Measurements from ENCODE around the gene YTHDF2. TPM values are rescaled to one million over a fixed set of nuclear protein-coding genes. Genes with fewer than 3 reads are reported as not detected.

YTHDF2 gene
- total RNA-seq, 4 donors from 2014 or later, result 39.3 to 53.3 (median 41.6) TPM

- H3K4me3 ChIP-seq, result no peak overlapping the region
- peaks cover 0 to 18% (median 0%) of the 10 kb centered on the region in 4 donors for H3K27me3 ChIP-seq
- TF ChIP-seq CTCF (IDR thresholded peaks at IDR 0.05) (no peak), POLR2A (IDR thresholded peaks at IDR 0.05; ENCODE audit: low read depth) (no peak), POLR2AphosphoS5 (IDR thresholded peaks at IDR 0.05) (no peak), EP300 (IDR thresholded peaks at IDR 0.05) (no peak)
- WGBS, result 77% methylated on average over 5 of the region's 5 CpGs
- H3K4me1 ChIP-seq, result no peaks in the 10 kb centered on the region
- intact Hi-C loops (cut with DNase I), result no loop called here
- H3K27ac ChIP-seq (replicated peaks in 1 of 4), result no peak overlapping the region
- no peaks in the 10 kb centered on the region for H3K36me3 ChIP-seq
- no peaks in the 10 kb centered on the region for H3K9me3 ChIP-seq
- DNase-seq (ENCODE audit: extremely low spot score), result no peak
Measured at GRCh38 chr1:28803051-28803450, 66.3 kb downstream of the YTHDF2 start.

- peaks cover 0 to 18% (median 0%) of the 10 kb centered on the region in 4 donors for H3K27me3 ChIP-seq
- intact Hi-C loops (cut with DNase I), result no loop called here
- H3K4me3 ChIP-seq, result no peak overlapping the region
- H3K9me3 ChIP-seq, result no peaks in the 10 kb centered on the region
- H3K4me1 ChIP-seq, result no peaks in the 10 kb centered on the region
- WGBS, result 87% methylated on average over 3 of the region's 3 CpGs
- no peak for DNase-seq (ENCODE audit: extremely low spot score)
- TF ChIP-seq POLR2AphosphoS5 (IDR thresholded peaks at IDR 0.05), result no peak
- TF ChIP-seq CTCF (IDR thresholded peaks at IDR 0.05), result no peak
- TF ChIP-seq POLR2A (IDR thresholded peaks at IDR 0.05; ENCODE audit: low read depth), result no peak
- no peak for TF ChIP-seq EP300 (IDR thresholded peaks at IDR 0.05)
- no peak overlapping the region for H3K27ac ChIP-seq (replicated peaks in 1 of 4)
- no peaks in the 10 kb centered on the region for H3K36me3 ChIP-seq
Measured at GRCh38 chr1:28803662-28804061, 66.9 kb downstream of the YTHDF2 start.

GRCh38 chr1:28804071-28804470, 67.3 kb downstream of the YTHDF2 start:
- H3K4me3 ChIP-seq, result no peak overlapping the region
- TF ChIP-seq EP300 (IDR thresholded peaks at IDR 0.05) (no peak), POLR2A (IDR thresholded peaks at IDR 0.05; ENCODE audit: low read depth) (no peak), POLR2AphosphoS5 (IDR thresholded peaks at IDR 0.05) (no peak)
- H3K4me1 ChIP-seq, result no peaks in the 10 kb centered on the region
- H3K9me3 ChIP-seq, result no peaks in the 10 kb centered on the region
- intact Hi-C loops (cut with DNase I), result no loop called here
- no peaks in the 10 kb centered on the region for H3K36me3 ChIP-seq
- H3K27me3 ChIP-seq, result peaks cover 0 to 18% (median 0%) of the 10 kb centered on the region in 4 donors
- no peak for DNase-seq (ENCODE audit: extremely low spot score)
- WGBS, result 67% methylated on average over 3 of the region's 3 CpGs
- no peak overlapping the region for H3K27ac ChIP-seq (replicated peaks in 1 of 4)

- H3K9me3 ChIP-seq, result no peaks in the 10 kb centered on the region
- peaks cover 0 to 3% (median 0%) of the 10 kb centered on the region in 4 donors for H3K4me1 ChIP-seq
- peaks cover 0 to 31% (median 8%) of the 10 kb centered on the region in 4 donors for H3K27me3 ChIP-seq
- no peaks in the 10 kb centered on the region for H3K36me3 ChIP-seq
- TF ChIP-seq EP300 (IDR thresholded peaks at IDR 0.05), result no peak
- TF ChIP-seq POLR2A (IDR thresholded peaks at IDR 0.05; ENCODE audit: low read depth), result no peak
- TF ChIP-seq CTCF (IDR thresholded peaks at IDR 0.05), result no peak
- no peak for TF ChIP-seq POLR2AphosphoS5 (IDR thresholded peaks at IDR 0.05)
- 55% methylated on average over 2 of the region's 4 CpGs for WGBS
- no peak overlapping the region for H3K4me3 ChIP-seq
- intact Hi-C loops (cut with DNase I), result no loop called here
- no peak for DNase-seq (ENCODE audit: extremely low spot score)
- H3K27ac ChIP-seq (replicated peaks in 1 of 4), result no peak overlapping the region
Measured at GRCh38 chr1:28807046-28807445, 70.3 kb downstream of the YTHDF2 start.

GRCh38 chr1:28807986-28808385, 71.2 kb downstream of the YTHDF2 start:
- Histone ChIP-seq H3K27ac (replicated peaks in 1 of 4) (no peak overlapping the region), H3K9me3 (no peaks in the 10 kb centered on the region), H3K27me3 (peaks cover 0 to 40% (median 12%) of the 10 kb centered on the region in 4 donors), H3K4me1 (peaks cover 0 to 11% (median 3%) of the 10 kb centered on the region in 4 donors), H3K4me3 (no peak overlapping the region), H3K36me3 (no peaks in the 10 kb centered on the region)
- intact Hi-C loops (cut with DNase I), result no loop called here
- 78% methylated on average over 4 of the region's 4 CpGs for WGBS
- DNase-seq (ENCODE audit: extremely low spot score), result no peak
- no peak for TF ChIP-seq EP300 (IDR thresholded peaks at IDR 0.05)
- no peak for TF ChIP-seq CTCF (IDR thresholded peaks at IDR 0.05)
- no peak for TF ChIP-seq POLR2A (IDR thresholded peaks at IDR 0.05; ENCODE audit: low read depth)
- TF ChIP-seq POLR2AphosphoS5 (IDR thresholded peaks at IDR 0.05), result no peak
